Right lobe of liver (tissue), 6 donors: ENCODE data around the gene RTCA. TPM values are rescaled to one million over a fixed set of nuclear protein-coding genes. Genes with fewer than 3 reads are reported as not detected.

Source experiments
- ATAC-seq, 4 donors: fragments of 200-7000 bp; cut with Tn5 transposase; one replicate each; pipeline ENCODE4 v1.9.1; 2020; ENCODE audit warnings: mild to moderate bottlenecking in 4 of 4, moderate library complexity in 4 of 4
- DNase-seq, 3 donors: peaks; one replicate each; pipeline ENCODE4 v3.0.0-alpha.2; 2020
- H3K27ac ChIP-seq, 3 donors: fragments of 200-600 bp; one replicate each; pipeline ENCODE4 v1.8.0; 2022
- H3K27me3 ChIP-seq, 2 donors: fragments of 200-600 bp; one replicate each; pipeline ENCODE4 v1.8.0; 2022
- H3K36me3 ChIP-seq, 4 donors: fragments of 200-600 bp; sonication (generic) in 1 of 4; one replicate each; pipeline versions ENCODE4 v1.5.1 to v1.8.0; 2017 to 2022; ENCODE audit warnings: control low read depth in 1 of 4
- H3K4me1 ChIP-seq, 4 donors: fragments of 200-600 bp; sonication (generic) in 1 of 4; one replicate each; pipeline versions ENCODE4 v1.5.1 to v1.8.0; 2017 to 2022; ENCODE audit warnings: control low read depth in 1 of 4
- H3K4me3 ChIP-seq, 3 donors: fragments of 200-600 bp; one replicate each; pipeline ENCODE4 v1.8.0; 2022
- H3K9me3 ChIP-seq, 4 donors: fragments of 200-600 bp; sonication (generic) in 1 of 4; one replicate each; pipeline versions ENCODE4 v1.5.1 to v1.8.0; 2017 to 2022; ENCODE audit warnings: control low read depth in 1 of 4
- POLR2A ChIP-seq: fragments of 450-650 bp; IDR thresholded peaks from one replicate; pipeline ENCODE4 v1.6.1; 2017; ENCODE audit warnings: antibody characterized with exemption, mild to moderate bottlenecking
- WGBS: methylation state at CpG from one replicate; pipeline ENCODE4 v1.1.6; 2018; ENCODE audit warnings: low coverage, low lambda C conversion rate; ENCODE audit not compliant: insufficient coverage; ENCODE audit errors: missing lambda C conversion rate; 5-methylcytosine and 5-hydroxymethylcytosine counted together
- intact Hi-C, 2 donors: fragments of 100-400 bp; cut with DNase I; formaldehyde crosslinking; loops; one replicate each; pipeline versions ENCODE4 v1.11.2 to v1.14.1; 2022
- total RNA-seq, 6 experiments: library from RNA; depleted of rRNA in 2 of 6; stranded (reverse); fragments of >200 nt in 2 of 6; fragmentation: NEBNext Ultra II Directional in 3 of 6; extraction: Animal tissue kit (Norgen Biotek cat#: 25700) in 3 of 6; gene quantifications; one replicate each; pipeline versions ENCODE4 v1.1.0 to v1.2.4, GENCODE V29; 2016 to 2023
- TF ChIP-seq, protein P1 (sequence below), 4 donors: fragments of 200-600 bp in 3 of 4; fragments of 450-650 bp in 1 of 4; IDR thresholded peaks; one replicate each; pipeline versions ENCODE4 v1.5.1 to v1.8.0; 2016 to 2022; ENCODE audit warnings: antibody characterized with exemption in 4 of 4, mild to moderate bottlenecking in 2 of 4
- donor health status: DM: no; HTN: yes; CAD: no.
- donor health status: DM: no; HTN: no; CAD: no.
- donor health status: DM: no; HTN: no; CAD: no.
- donor health status: DM: no; HTN: yes; CAD: no.
- donor health status: DM: no; HTN: yes; CAD: no.

Gene RTCA
- total RNA-seq, 6 experiments from 2014 or later, result 12.5 to 20.1 (median 14.7) TPM

DNA sequence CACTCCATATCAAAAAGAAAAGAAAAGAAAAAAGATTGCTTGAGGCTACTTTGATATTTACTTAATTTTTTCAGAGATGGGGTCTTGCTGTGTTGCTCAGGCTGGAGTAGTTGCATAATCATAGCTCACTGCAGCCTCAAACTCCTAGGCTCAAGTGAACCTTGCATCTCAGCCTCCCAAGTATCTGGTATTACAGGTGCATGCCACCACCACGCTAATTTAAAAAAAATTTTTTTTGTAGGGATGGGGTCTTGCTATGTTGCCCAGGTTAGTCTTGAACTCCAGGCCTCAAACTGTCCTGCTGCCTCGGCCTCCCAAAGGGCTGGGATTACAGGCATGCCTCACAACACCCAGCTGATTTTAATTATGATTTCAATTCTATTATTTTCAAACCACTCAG, 38.2 kb downstream of the RTCA start:
- WGBS, result 88% methylated on average over 2 of the region's 2 CpGs

DNA sequence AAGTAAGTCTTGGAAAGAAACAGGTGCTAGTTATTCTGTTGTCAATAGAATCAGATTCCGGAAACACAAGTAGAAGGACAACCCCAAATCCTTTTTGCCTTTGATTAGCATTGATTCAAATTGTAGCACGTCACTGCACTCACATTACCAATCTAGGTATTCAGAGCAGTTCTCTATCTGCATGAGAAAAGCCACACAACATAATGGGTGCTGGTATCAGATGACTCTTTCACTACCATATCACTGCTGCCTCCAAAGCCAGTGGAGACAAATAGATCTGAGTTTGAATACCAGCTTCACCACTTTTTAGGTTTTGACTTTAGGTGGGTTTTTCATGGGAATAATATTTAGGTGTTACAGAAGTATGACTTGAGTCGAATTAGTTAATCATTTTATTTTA, 38.9 kb downstream of the RTCA start:
- 74% methylated on average over 3 of the region's 3 CpGs for WGBS
- Histone ChIP-seq H3K27me3 (no peaks in the 10 kb centered on the region), H3K27ac (no peak overlapping the region), H3K4me3 (no peak overlapping the region), H3K36me3 (no peaks in the 10 kb centered on the region), H3K4me1 (no peaks in the 10 kb centered on the region), H3K9me3 (no peaks in the 10 kb centered on the region)
- intact Hi-C loops, result no loop called here
- DNase-seq (no peak), ATAC-seq (no peak)
- TF ChIP-seq, protein P1, sequence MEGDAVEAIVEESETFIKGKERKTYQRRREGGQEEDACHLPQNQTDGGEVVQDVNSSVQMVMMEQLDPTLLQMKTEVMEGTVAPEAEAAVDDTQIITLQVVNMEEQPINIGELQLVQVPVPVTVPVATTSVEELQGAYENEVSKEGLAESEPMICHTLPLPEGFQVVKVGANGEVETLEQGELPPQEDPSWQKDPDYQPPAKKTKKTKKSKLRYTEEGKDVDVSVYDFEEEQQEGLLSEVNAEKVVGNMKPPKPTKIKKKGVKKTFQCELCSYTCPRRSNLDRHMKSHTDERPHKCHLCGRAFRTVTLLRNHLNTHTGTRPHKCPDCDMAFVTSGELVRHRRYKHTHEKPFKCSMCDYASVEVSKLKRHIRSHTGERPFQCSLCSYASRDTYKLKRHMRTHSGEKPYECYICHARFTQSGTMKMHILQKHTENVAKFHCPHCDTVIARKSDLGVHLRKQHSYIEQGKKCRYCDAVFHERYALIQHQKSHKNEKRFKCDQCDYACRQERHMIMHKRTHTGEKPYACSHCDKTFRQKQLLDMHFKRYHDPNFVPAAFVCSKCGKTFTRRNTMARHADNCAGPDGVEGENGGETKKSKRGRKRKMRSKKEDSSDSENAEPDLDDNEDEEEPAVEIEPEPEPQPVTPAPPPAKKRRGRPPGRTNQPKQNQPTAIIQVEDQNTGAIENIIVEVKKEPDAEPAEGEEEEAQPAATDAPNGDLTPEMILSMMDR (IDR thresholded peaks at IDR 0.05), result no peak
- TF ChIP-seq POLR2A, result no peak

More for the DNA sequence above, 38.2 kb downstream of the RTCA start:
- H3K4me1 ChIP-seq, result no peaks in the 10 kb centered on the region
- H3K9me3 ChIP-seq, result no peaks in the 10 kb centered on the region
- no peaks in the 10 kb centered on the region for H3K27me3 ChIP-seq
- H3K36me3 ChIP-seq, result no peaks in the 10 kb centered on the region
- ATAC-seq (no peak), DNase-seq (no peak)
- H3K4me3 ChIP-seq, result no peak overlapping the region
- intact Hi-C loops, result no loop called here
- TF ChIP-seq POLR2A, result no peak
- TF ChIP-seq, protein P1 (IDR thresholded peaks at IDR 0.05), result no peak
- no peak overlapping the region for H3K27ac ChIP-seq

DNA sequence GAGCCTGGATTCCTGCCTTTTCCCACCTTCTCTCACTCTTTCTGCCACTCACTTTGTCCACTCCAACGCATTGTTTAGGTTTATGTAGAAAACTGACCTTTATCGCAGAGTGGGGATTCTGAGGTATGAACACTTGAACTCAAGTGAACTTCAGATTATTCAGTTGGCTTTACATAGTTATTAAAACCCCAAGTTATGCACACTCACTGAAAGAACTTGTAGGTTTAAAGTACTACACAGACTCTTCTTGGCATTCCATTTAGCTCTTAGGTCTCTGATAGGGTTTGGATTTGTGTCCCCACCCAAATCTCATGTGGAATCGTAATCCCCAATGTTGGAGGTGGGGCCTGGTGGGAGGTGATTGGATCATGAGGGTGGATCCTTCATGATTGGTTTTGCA, 39.9 kb downstream of the RTCA start:
- WGBS, result 86% methylated on average over 3 of the region's 3 CpGs
- H3K4me1 ChIP-seq, result no peaks in the 10 kb centered on the region
- ATAC-seq (no peak), DNase-seq (no peak)
- no peaks in the 10 kb centered on the region for H3K9me3 ChIP-seq
- H3K27ac ChIP-seq, result no peak overlapping the region
- no peaks in the 10 kb centered on the region for H3K27me3 ChIP-seq
- H3K4me3 ChIP-seq, result no peak overlapping the region
- TF ChIP-seq POLR2A, result no peak
- TF ChIP-seq, protein P1 (IDR thresholded peaks at IDR 0.05), result no peak
- intact Hi-C loops, result no loop called here
- H3K36me3 ChIP-seq, result no peaks in the 10 kb centered on the region

DNA sequence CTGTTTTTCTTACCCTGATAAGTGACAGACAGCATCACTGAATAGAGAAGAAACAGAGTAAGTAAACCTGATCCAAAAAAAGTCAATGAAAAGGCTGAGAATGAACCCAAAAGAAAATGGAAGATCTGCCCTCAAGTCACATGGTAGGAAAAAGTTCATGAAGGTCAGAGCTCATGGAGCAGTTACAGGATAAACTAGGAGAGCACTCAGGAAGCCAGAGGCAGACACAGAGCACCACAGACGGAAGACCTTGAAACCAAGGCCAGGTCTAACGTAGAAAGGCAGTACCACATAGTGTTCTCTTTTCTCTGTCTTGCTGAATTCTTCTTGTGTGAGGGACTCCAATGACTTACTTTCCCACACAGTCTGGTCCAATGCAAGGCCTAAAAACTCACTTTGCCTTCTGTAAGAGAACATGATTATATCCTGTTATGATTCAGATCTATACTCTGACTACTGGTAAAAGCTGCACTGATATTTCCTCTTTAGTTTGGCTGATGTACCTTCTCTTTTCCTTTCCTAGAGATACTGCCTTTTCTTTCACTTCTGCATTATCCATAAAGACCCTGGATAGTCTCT, 40.8 kb downstream of the RTCA start:
- H3K4me3 ChIP-seq, result no peak overlapping the region
- no CpG with 5 or more reads among the region's 2 CpGs for WGBS
- intact Hi-C loops, result no loop called here
- TF ChIP-seq, protein P1 (IDR thresholded peaks at IDR 0.05), result no peak
- TF ChIP-seq POLR2A, result no peak
- no peaks in the 10 kb centered on the region for H3K9me3 ChIP-seq
- H3K4me1 ChIP-seq, result no peaks in the 10 kb centered on the region
- H3K27ac ChIP-seq, result no peak overlapping the region
- DNase-seq, result no peak
- ATAC-seq, result no peak
- no peaks in the 10 kb centered on the region for H3K27me3 ChIP-seq
- H3K36me3 ChIP-seq, result no peaks in the 10 kb centered on the region

DNA sequence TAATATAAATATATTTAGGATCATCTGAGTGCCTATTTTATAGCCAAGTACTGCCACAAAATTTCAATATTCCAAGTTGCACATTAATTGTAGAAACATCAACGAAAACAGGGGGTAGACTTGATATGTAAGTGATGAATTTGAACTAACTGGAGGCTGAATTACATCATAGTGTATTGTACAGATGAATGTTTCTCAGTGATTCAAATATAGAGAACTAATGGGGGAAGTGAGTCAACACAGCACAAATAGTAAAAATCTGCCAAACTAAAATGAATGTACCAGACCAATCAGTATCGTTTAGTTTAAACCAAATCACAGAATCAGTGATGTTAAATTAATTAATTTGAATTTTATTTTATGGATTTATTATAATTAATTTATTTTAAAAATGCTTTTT, 42.8 kb downstream of the RTCA start:
- H3K9me3 ChIP-seq, result no peaks in the 10 kb centered on the region
- H3K4me3 ChIP-seq, result no peak overlapping the region
- no peak for DNase-seq
- 54% methylated on average over 2 of the region's 2 CpGs for WGBS
- H3K36me3 ChIP-seq, result no peaks in the 10 kb centered on the region
- no peak overlapping the region for H3K27ac ChIP-seq
- intact Hi-C loops, result no loop called here
- no peaks in the 10 kb centered on the region for H3K27me3 ChIP-seq
- TF ChIP-seq POLR2A, result no peak
- TF ChIP-seq, protein P1 (IDR thresholded peaks at IDR 0.05), result no peak
- no peak for ATAC-seq
- H3K4me1 ChIP-seq, result no peaks in the 10 kb centered on the region
